K562 (cell line): ENCODE results near the gene TVP23A. TPM values are rescaled to one million over a fixed set of nuclear protein-coding genes. Genes with fewer than 3 reads are reported as not detected.
A peak's percentile ranks its signal among the peaks of the same experiment; 100 is the strongest.

Experiments used
- CREB1 ChIP-seq, 2 experiments: sonication (generic) in 1 of 2; formaldehyde crosslinking in 1 of 2; IDR thresholded peaks; 2 replicates each; pipeline versions ENCODE4 v1.6.1 to v1.8.0; 2012 to 2022; ENCODE audit warnings: inconsistent platforms in 1 of 2, mild to moderate bottlenecking in 1 of 2, missing genetic modification reagents in 1 of 2, moderate library complexity in 1 of 2
- CTCFL ChIP-seq: IDR thresholded peaks from 2 replicates; pipeline ENCODE4 v1.6.1; 2011; ENCODE audit warnings: borderline replicate concordance, low read depth, mild to moderate bottlenecking, moderate library complexity, low read length; ENCODE audit not compliant: insufficient read depth, poor library complexity, severe bottlenecking
- CUX1 ChIP-seq: fragments of 200-800 bp; sonication (Bioruptor generic); IDR thresholded peaks from 2 replicates; pipeline ENCODE4 v1.6.1; 2016; ENCODE audit warnings: missing genetic modification characterization, missing compliant biosample characterization
- ETS2 ChIP-seq: IDR thresholded peaks from 2 replicates; pipeline ENCODE4 v1.6.1; 2016; ENCODE audit warnings: borderline replicate concordance, missing genetic modification characterization, mild to moderate bottlenecking, moderate library complexity, missing compliant biosample characterization; ENCODE audit not compliant: poor library complexity, severe bottlenecking
- JUN ChIP-seq, 2 experiments: sonication (generic) in 1 of 2; formaldehyde crosslinking in 1 of 2; IDR thresholded peaks; 2 replicates each; pipeline versions ENCODE4 v1.6.1 to v1.8.0; 2012 to 2022; ENCODE audit warnings: borderline replicate concordance in 2 of 2, mild to moderate bottlenecking in 2 of 2, improper control_type of control experiment in 1 of 2, low read depth in 1 of 2, low read length in 1 of 2, missing genetic modification reagents in 1 of 2
- KLF6 ChIP-seq: fragments of 250-450 bp; sonication (Bioruptor Pico); IDR thresholded peaks from 2 replicates; pipeline ENCODE4 v1.4.0; 2020; ENCODE audit warnings: mild to moderate bottlenecking, moderate library complexity, borderline replicate concordance
- NCOA4 ChIP-seq: fragments of 450-650 bp; IDR thresholded peaks from 2 replicates; pipeline ENCODE4 v1.6.1; 2018; ENCODE audit warnings: mild to moderate bottlenecking; ENCODE audit not compliant: partially characterized antibody
- NFXL1 ChIP-seq: fragments of 450-650 bp; formaldehyde crosslinking; IDR thresholded peaks from 2 replicates; pipeline ENCODE4 v1.4.0; 2021; ENCODE audit warnings: mild to moderate bottlenecking
- PHF8 ChIP-seq: fragments of 200-600 bp; sonication (generic); IDR thresholded peaks from 2 replicates; pipeline ENCODE4 v1.6.1; 2012; ENCODE audit warnings: mixed run types, mild to moderate bottlenecking, inconsistent platforms, low read length, moderate library complexity, borderline replicate concordance
- RBBP5 ChIP-seq: fragments of 200-600 bp; sonication (generic); IDR thresholded peaks from 2 replicates; pipeline ENCODE4 v1.6.1; 2012; ENCODE audit warnings: borderline replicate concordance, mild to moderate bottlenecking, low read length, control low read depth, inconsistent platforms; ENCODE audit not compliant: insufficient read depth, poor library complexity, severe bottlenecking
- SIN3B ChIP-seq: fragments of 450-650 bp; IDR thresholded peaks from 2 replicates; pipeline ENCODE4 v1.6.1; 2017; ENCODE audit warnings: low read depth, mild to moderate bottlenecking, moderate library complexity
- ZBTB1 ChIP-seq: sonication (generic); formaldehyde crosslinking; IDR thresholded peaks from 2 replicates; pipeline ENCODE4 v1.8.1; 2023; ENCODE audit warnings: missing genetic modification reagents, low read depth, mild to moderate bottlenecking, borderline replicate concordance
- ZNF133 ChIP-seq: fragments of 250-450 bp; sonication (Bioruptor Pico); IDR thresholded peaks from 2 replicates; pipeline ENCODE4 v1.4.0; 2020; ENCODE audit warnings: mild to moderate bottlenecking
- ZNF778 ChIP-seq: fragments of 450-650 bp; formaldehyde crosslinking; IDR thresholded peaks from 2 replicates; pipeline ENCODE4 v1.4.0; 2020; ENCODE audit warnings: mild to moderate bottlenecking, moderate library complexity
- polyA plus RNA-seq, 8 experiments: library from polyadenylated mRNA; depleted of rRNA in 4 of 8; stranded (reverse) in 5 of 8; unstranded in 3 of 8; fragments of >200 nt; fragmentation: Nextera tagmentation in 2 of 8; fragmentation: Illumina TruSeq in 1 of 8; extraction: Ambion mirVana in 2 of 8; extraction: Trizol in 1 of 8; gene quantifications; 2 replicates each; pipeline versions ENCODE4 v1.2.1 to v1.2.3, GENCODE V29; 2011 to 2014; ENCODE audit warnings: inconsistent platforms in 1 of 8, missing spikeins in 1 of 8
- total RNA-seq, 7 experiments: library from RNA; depleted of rRNA in 6 of 7; stranded (reverse); fragments of >200 nt in 6 of 7; fragmentation: Illumina TruSeq in 2 of 7; extraction: Trizol in 2 of 7; gene quantifications; 2 replicates each; pipeline versions ENCODE4 v1.2.1 to v1.2.3, GENCODE V29; 2011 to 2021; ENCODE audit warnings: low replicate concordance in 1 of 7
- TF ChIP-seq, protein P1 (sequence below): fragments of 250-450 bp; sonication (Bioruptor Pico); IDR thresholded peaks from 2 replicates; pipeline ENCODE4 v1.4.0; 2020; ENCODE audit warnings: mild to moderate bottlenecking, moderate library complexity, borderline replicate concordance

Gene TVP23A
- total and polyA plus RNA-seq, 9 of the 15 experiments (the other 6 are each of a cell fraction or from before 2014, with no cell fraction given), result 0.04 to 0.77 (median 0.10) TPM; not detected in 3

DNA sequence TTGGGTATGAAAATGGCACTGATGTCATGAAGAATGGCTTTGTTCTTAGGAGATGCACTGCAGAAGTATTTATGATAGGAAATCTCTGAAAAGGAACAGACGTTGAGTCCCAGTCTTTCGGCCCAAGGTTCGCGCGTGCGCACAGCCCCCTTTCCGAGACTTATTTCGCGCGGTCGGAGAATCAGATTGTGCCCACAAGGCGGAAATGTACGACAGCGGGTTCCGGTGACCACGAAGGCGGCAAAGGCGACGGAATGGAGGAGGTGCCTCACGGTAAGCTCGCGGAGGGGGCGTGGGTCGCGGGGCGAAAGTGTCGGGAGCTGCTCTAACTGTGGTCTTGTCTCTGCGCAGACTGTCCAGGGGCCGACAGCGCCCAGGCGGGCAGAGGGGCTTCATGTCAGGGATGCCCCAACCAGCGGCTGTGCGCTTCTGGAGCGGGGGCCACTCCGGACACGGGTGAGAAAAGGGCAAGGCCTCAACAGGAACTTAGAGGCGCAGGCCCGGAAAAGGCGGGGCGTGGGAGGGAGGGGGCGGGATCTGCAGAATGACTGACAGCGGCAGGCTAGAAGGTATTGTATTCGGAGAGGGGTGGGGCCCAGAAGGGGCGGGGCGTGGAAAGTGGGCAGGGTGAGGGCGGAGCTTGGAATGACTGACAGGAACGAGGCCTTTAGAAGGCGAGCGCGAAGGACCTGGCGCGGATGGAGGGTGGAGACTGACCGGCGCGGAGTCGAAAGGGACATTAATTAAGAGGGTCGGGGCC, 74.8 kb downstream of the TVP23A start, which contains the start of gene NUBP1 (continued):
- no peak for TF ChIP-seq CUX1 (CRISPR knock-in tag)
- TF ChIP-seq ETS2 (tag), result peak; percentile 90
- TF ChIP-seq KLF6, result peak; percentile 67; the same call in 1 of the 2 replicates
- peak; percentile 81; the same call in 1 of the 2 replicates for TF ChIP-seq SIN3B
- TF ChIP-seq NFXL1 (CRISPR knock-in tag), result no peak
- no peak for TF ChIP-seq NCOA4
- TF ChIP-seq PHF8, result peak; percentile 99
- no peak for TF ChIP-seq JUN (IDR thresholded peaks at IDR 0.05; ENCODE audit: borderline replicate concordance, low read depth, low read length)
- TF ChIP-seq JUN (CRISPR knock-in tag; IDR thresholded peaks at IDR 0.05; ENCODE audit: borderline replicate concordance), result no peak
- TF ChIP-seq RBBP5, result peak; percentile 85
- no peak for TF ChIP-seq ZBTB1 (CRISPR knock-in tag)
- TF ChIP-seq, protein P1, sequence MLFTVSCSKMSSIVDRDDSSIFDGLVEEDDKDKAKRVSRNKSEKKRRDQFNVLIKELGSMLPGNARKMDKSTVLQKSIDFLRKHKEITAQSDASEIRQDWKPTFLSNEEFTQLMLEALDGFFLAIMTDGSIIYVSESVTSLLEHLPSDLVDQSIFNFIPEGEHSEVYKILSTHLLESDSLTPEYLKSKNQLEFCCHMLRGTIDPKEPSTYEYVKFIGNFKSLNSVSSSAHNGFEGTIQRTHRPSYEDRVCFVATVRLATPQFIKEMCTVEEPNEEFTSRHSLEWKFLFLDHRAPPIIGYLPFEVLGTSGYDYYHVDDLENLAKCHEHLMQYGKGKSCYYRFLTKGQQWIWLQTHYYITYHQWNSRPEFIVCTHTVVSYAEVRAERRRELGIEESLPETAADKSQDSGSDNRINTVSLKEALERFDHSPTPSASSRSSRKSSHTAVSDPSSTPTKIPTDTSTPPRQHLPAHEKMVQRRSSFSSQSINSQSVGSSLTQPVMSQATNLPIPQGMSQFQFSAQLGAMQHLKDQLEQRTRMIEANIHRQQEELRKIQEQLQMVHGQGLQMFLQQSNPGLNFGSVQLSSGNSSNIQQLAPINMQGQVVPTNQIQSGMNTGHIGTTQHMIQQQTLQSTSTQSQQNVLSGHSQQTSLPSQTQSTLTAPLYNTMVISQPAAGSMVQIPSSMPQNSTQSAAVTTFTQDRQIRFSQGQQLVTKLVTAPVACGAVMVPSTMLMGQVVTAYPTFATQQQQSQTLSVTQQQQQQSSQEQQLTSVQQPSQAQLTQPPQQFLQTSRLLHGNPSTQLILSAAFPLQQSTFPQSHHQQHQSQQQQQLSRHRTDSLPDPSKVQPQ (CRISPR knock-in tag), result no peak
- TF ChIP-seq CTCFL, result no peak
- TF ChIP-seq ZNF133, result no peak
- TF ChIP-seq ZNF778 (CRISPR knock-in tag), result no peak
- TF ChIP-seq CREB1 (IDR thresholded peaks at IDR 0.05), result peak; percentile 35
- TF ChIP-seq CREB1 (CRISPR knock-in tag; IDR thresholded peaks at IDR 0.05), result 0 out of 2 replicates have a peak, but pooled peaks have one; percentile 61
